GM12878 (cell line): ENCODE measurements around the gene SNAP47. TPM values are rescaled to one million over a fixed set of nuclear protein-coding genes. Genes with fewer than 3 reads are reported as not detected.

Source experiments
- ATAC-seq: fragments of 200-7000 bp; cut with Tn5 transposase; 3 replicates; pipeline ENCODE4 v1.9.1; 2020; ENCODE audit warnings: mild to moderate bottlenecking, moderate library complexity
- BruUV-seq: library from RNA; stranded (reverse); fragments of 400-500 nt; replicated peaks from 2 replicates; lab custom pipeline; 2021; lab: Mats Ljungman, UMichigan
- CTCF ChIA-PET: fragments of 300-600 bp; sonication (Branson Sonifier 250); formaldehyde crosslinking; extraction: SDS; loops from one replicate; lab custom pipeline; 2021; ENCODE audit warnings: inconsistent platforms; lab: Yijun Ruan, JAX
- POLR2A ChIA-PET: fragments of 350-600 bp; formaldehyde crosslinking; extraction: SDS; loops from one replicate; lab custom pipeline; 2021; ENCODE audit warnings: inconsistent platforms; lab: Charles Lee
- RAD21 ChIA-PET: fragments of 300-600 bp; sonication (Branson Sonifier 250); formaldehyde crosslinking; loops from one replicate; lab custom pipeline; 2023; ENCODE audit warnings: antibody characterized with exemption; ENCODE audit not compliant: unreplicated experiment; lab: Charles Lee
- SMC1A ChIA-PET: fragments of 300-600 bp; sonication (Branson Sonifier 250); formaldehyde crosslinking; loops from one replicate; lab custom pipeline; 2023; ENCODE audit not compliant: unreplicated experiment, uncharacterized antibody; lab: Charles Lee
- DNase-seq: peaks from one replicate; pipeline ENCODE4 v3.0.0-alpha.2; 2011; ENCODE audit warnings: low read depth, low spot score
- FAIRE-seq: peaks from 3 replicates; lab custom pipeline; 2011; peaks lifted over from hg19 to GRCh38; lab: Jason Lieb, UNC
- H2AFZ ChIP-seq: 2 replicates; pipeline ENCODE4 v1.6.0; 2011; ENCODE audit warnings: low read depth, low read length, control low read depth; ENCODE audit not compliant: control insufficient read depth
- H3K27ac ChIP-seq: 2 replicates; pipeline ENCODE4 v1.5.1; 2011; ENCODE audit warnings: control low read depth; ENCODE audit not compliant: control insufficient read depth, insufficient read depth
- H3K27me3 ChIP-seq, 2 experiments: replicated peaks in 1 of 2; 2 replicates each; pipeline versions ENCODE4 v1.6.0 to v1.6.1; 2011; ENCODE audit warnings: low read length in 1 of 2; ENCODE audit not compliant: control insufficient read depth in 2 of 2, insufficient read depth in 2 of 2
- H3K36me3 ChIP-seq, 2 experiments: 2 replicates each; pipeline ENCODE4 v1.5.1; 2011; ENCODE audit warnings: low read length in 1 of 2; ENCODE audit not compliant: control insufficient read depth in 2 of 2, insufficient read depth in 2 of 2
- H3K4me1 ChIP-seq: 2 replicates; pipeline ENCODE4 v1.6.1; 2011; ENCODE audit warnings: mild to moderate bottlenecking, low read length, moderate library complexity, mixed read lengths; ENCODE audit not compliant: control insufficient read depth, insufficient read depth
- H3K4me2 ChIP-seq: 2 replicates; pipeline ENCODE4 v1.6.0; 2011; ENCODE audit warnings: control low read depth; ENCODE audit not compliant: control insufficient read depth, insufficient read depth
- H3K4me3 ChIP-seq: fragments of 200-600 bp; sonication (generic); 2 replicates; pipeline ENCODE4 v1.5.1; 2016
- H3K79me2 ChIP-seq: 2 replicates; pipeline ENCODE4 v1.6.0; 2011; ENCODE audit warnings: low read length; ENCODE audit not compliant: control insufficient read depth, insufficient read depth
- H3K9ac ChIP-seq: 2 replicates; pipeline ENCODE4 v1.8.0; 2011; ENCODE audit warnings: low read length, control low read depth, mixed read lengths; ENCODE audit not compliant: control insufficient read depth, insufficient read depth
- H3K9me3 ChIP-seq: replicated peaks from 3 replicates; pipeline ENCODE4 v1.5.1; 2011; ENCODE audit warnings: mild to moderate bottlenecking, low read length; ENCODE audit not compliant: control insufficient read depth, insufficient read depth
- H4K20me1 ChIP-seq: 2 replicates; pipeline ENCODE4 v1.6.0; 2011; ENCODE audit not compliant: control insufficient read depth, insufficient read depth
- POLR2AphosphoS5 ChIP-seq: IDR thresholded peaks from 2 replicates; pipeline ENCODE4 v1.6.1; 2011; ENCODE audit warnings: mild to moderate bottlenecking, low read length, inconsistent platforms
- SMAD5 ChIP-seq: IDR thresholded peaks from 2 replicates; pipeline ENCODE4 v1.6.1; 2016; ENCODE audit warnings: antibody characterized with exemption, low read depth
- ZNF207 ChIP-seq: fragments of 450-650 bp; IDR thresholded peaks from 2 replicates; pipeline ENCODE4 v1.6.1; 2014; ENCODE audit warnings: antibody characterized with exemption, mild to moderate bottlenecking, borderline replicate concordance
- ZNF24 ChIP-seq: fragments of 450-650 bp; IDR thresholded peaks from 2 replicates; pipeline ENCODE4 v1.6.1; 2017; ENCODE audit warnings: antibody characterized with exemption, mild to moderate bottlenecking
- ZSCAN29 ChIP-seq: fragments of 450-650 bp; IDR thresholded peaks from 2 replicates; pipeline ENCODE4 v1.6.1; 2017; ENCODE audit warnings: mild to moderate bottlenecking, moderate library complexity
- WGBS: methylation state at CpG from one replicate; pipeline ENCODE4 v1.1.6; 2016; ENCODE audit warnings: low lambda C conversion rate; ENCODE audit not compliant: insufficient replicate concordance, insufficient coverage; ENCODE audit errors: missing lambda C conversion rate; 5-methylcytosine and 5-hydroxymethylcytosine counted together
- in situ Hi-C: fragments of 300-500 bp; cut with MboI; formaldehyde crosslinking; loops from 9 replicates; pipeline ENCODE4 v1.14.3; 2018; ENCODE audit warnings: mixed read lengths
- intact Hi-C: fragments of 100-400 bp; cut with micrococcal nuclease; formaldehyde crosslinking; loops from one replicate; pipeline ENCODE4 v1.14.2; 2022; ENCODE audit not compliant: unreplicated experiment
- polyA plus RNA-seq, 11 experiments: library from polyadenylated mRNA; depleted of rRNA in 4 of 11; unstranded in 6 of 11; stranded (reverse) in 5 of 11; fragments of >200 nt; fragmentation: Nextera tagmentation in 4 of 11; fragmentation: Illumina TruSeq in 1 of 11; extraction: Ambion mirVana in 4 of 11; extraction: Trizol in 1 of 11; gene quantifications; 1 replicate in 1 of 11; 2 replicates in 10 of 11; pipeline versions ENCODE4 v1.2.1 to v1.2.3, GENCODE V29; 2011 to 2016; ENCODE audit warnings: inconsistent platforms in 2 of 11, missing spikeins in 2 of 11, low read depth in 1 of 11
- total RNA-seq, 4 experiments: library from RNA; depleted of rRNA in 3 of 4; stranded (reverse); fragments of >200 nt in 3 of 4; fragmentation: Illumina TruSeq in 1 of 4; extraction: Trizol in 1 of 4; gene quantifications; 2 replicates each; pipeline versions ENCODE4 v1.2.1 to v1.2.3, GENCODE V29; 2013 to 2021
- TF ChIP-seq, protein P1 (sequence below): fragments of 450-650 bp; IDR thresholded peaks from 2 replicates; pipeline ENCODE4 v1.6.1; 2018; ENCODE audit warnings: borderline replicate concordance, mild to moderate bottlenecking; ENCODE audit not compliant: partially characterized antibody
- TF ChIP-seq, protein P2 (sequence below): IDR thresholded peaks from 2 replicates; pipeline ENCODE4 v1.6.1; 2012; ENCODE audit warnings: low read length, inconsistent platforms
- TF ChIP-seq, protein P3 (sequence below): IDR thresholded peaks from 2 replicates; pipeline ENCODE4 v1.6.1; 2012; ENCODE audit warnings: low read depth, low read length, improper control_type of control experiment
- TF ChIP-seq, protein P4 (sequence below): fragments of 450-650 bp; IDR thresholded peaks from 2 replicates; pipeline ENCODE4 v1.6.1; 2017; ENCODE audit warnings: mild to moderate bottlenecking, moderate library complexity
- TF ChIP-seq, protein P5 (sequence below): fragments of 450-650 bp; IDR thresholded peaks from 2 replicates; pipeline ENCODE4 v1.6.1; 2018; ENCODE audit warnings: mild to moderate bottlenecking, low read depth, moderate library complexity; ENCODE audit not compliant: partially characterized antibody

Gene SNAP47
- total and polyA plus RNA-seq, 10 of the 15 experiments (the other 5 are each of a cell fraction or from before 2014, with no cell fraction given): 1.3 to 39.6 (median 25.2) TPM

DNA sequence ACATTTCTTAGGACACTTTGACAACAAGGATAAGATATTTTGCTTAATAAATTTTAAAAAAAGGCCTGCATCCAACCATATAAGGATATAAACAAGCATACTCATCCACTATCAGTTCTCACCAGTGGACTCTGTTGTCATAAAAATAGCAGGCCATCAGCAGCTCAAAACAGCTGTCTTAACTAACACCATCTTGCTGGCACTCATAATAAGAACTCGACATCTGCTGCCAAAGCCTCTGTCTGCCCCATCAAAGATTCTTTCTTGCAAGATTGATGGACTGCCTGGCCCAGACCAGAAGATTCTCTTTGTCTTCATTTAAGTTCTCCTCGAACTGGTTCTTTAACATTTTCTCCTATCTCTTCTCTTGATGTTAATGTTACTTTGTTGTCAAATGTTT is 10.2 kb upstream of the SNAP47 start (continued):
- TF ChIP-seq, protein P1, sequence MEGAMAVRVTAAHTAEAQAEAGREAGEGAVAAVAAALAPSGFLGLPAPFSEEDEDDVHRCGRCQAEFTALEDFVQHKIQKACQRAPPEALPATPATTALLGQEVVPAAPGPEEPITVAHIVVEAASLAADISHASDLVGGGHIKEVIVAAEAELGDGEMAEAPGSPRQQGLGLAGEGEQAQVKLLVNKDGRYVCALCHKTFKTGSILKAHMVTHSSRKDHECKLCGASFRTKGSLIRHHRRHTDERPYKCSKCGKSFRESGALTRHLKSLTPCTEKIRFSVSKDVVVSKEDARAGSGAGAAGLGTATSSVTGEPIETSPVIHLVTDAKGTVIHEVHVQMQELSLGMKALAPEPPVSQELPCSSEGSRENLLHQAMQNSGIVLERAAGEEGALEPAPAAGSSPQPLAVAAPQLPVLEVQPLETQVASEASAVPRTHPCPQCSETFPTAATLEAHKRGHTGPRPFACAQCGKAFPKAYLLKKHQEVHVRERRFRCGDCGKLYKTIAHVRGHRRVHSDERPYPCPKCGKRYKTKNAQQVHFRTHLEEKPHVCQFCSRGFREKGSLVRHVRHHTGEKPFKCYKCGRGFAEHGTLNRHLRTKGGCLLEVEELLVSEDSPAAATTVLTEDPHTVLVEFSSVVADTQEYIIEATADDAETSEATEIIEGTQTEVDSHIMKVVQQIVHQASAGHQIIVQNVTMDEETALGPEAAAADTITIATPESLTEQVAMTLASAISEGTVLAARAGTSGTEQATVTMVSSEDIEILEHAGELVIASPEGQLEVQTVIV: no peak
- TF ChIP-seq, protein P2, sequence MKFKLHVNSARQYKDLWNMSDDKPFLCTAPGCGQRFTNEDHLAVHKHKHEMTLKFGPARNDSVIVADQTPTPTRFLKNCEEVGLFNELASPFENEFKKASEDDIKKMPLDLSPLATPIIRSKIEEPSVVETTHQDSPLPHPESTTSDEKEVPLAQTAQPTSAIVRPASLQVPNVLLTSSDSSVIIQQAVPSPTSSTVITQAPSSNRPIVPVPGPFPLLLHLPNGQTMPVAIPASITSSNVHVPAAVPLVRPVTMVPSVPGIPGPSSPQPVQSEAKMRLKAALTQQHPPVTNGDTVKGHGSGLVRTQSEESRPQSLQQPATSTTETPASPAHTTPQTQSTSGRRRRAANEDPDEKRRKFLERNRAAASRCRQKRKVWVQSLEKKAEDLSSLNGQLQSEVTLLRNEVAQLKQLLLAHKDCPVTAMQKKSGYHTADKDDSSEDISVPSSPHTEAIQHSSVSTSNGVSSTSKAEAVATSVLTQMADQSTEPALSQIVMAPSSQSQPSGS: no peak
- TF ChIP-seq, all 136 proteins: peak for 0

DNA sequence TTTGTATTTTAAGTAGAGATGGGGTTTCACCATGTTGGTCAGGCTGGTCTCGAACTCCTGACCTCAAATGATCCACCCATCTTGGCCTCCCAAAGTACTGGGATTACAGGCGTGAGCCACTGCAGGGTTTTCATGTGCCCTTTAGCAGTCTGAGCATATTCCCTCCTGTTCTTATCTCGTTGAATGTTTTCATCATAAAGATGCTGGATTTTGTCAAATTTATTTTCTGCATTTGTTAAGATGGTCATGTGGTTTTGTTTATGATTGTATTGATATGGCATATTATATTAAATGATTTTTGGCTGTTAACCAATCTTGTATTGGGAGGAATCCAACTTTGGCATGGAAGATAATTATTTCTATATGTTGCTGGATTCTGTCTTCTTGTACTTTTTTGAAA is 8.9 kb upstream of the SNAP47 start:
- ChIA-PET SMC1A (no interaction called here), CTCF (no interaction called here), RAD21 (no interaction called here), POLR2A (no interaction called here)
- TF ChIP-seq ZSCAN29: no peak
- TF ChIP-seq, protein P3, sequence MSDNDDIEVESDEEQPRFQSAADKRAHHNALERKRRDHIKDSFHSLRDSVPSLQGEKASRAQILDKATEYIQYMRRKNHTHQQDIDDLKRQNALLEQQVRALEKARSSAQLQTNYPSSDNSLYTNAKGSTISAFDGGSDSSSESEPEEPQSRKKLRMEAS: no peak
- no peak for TF ChIP-seq ZNF24
- no peak for TF ChIP-seq SMAD5
- TF ChIP-seq, protein P4, sequence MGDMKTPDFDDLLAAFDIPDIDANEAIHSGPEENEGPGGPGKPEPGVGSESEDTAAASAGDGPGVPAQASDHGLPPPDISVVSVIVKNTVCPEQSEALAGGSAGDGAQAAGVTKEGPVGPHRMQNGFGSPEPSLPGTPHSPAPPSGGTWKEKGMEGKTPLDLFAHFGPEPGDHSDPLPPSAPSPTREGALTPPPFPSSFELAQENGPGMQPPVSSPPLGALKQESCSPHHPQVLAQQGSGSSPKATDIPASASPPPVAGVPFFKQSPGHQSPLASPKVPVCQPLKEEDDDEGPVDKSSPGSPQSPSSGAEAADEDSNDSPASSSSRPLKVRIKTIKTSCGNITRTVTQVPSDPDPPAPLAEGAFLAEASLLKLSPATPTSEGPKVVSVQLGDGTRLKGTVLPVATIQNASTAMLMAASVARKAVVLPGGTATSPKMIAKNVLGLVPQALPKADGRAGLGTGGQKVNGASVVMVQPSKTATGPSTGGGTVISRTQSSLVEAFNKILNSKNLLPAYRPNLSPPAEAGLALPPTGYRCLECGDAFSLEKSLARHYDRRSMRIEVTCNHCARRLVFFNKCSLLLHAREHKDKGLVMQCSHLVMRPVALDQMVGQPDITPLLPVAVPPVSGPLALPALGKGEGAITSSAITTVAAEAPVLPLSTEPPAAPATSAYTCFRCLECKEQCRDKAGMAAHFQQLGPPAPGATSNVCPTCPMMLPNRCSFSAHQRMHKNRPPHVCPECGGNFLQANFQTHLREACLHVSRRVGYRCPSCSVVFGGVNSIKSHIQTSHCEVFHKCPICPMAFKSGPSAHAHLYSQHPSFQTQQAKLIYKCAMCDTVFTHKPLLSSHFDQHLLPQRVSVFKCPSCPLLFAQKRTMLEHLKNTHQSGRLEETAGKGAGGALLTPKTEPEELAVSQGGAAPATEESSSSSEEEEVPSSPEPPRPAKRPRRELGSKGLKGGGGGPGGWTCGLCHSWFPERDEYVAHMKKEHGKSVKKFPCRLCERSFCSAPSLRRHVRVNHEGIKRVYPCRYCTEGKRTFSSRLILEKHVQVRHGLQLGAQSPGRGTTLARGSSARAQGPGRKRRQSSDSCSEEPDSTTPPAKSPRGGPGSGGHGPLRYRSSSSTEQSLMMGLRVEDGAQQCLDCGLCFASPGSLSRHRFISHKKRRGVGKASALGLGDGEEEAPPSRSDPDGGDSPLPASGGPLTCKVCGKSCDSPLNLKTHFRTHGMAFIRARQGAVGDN: no peak
- TF ChIP-seq POLR2AphosphoS5: no peak
- TF ChIP-seq, protein P5, sequence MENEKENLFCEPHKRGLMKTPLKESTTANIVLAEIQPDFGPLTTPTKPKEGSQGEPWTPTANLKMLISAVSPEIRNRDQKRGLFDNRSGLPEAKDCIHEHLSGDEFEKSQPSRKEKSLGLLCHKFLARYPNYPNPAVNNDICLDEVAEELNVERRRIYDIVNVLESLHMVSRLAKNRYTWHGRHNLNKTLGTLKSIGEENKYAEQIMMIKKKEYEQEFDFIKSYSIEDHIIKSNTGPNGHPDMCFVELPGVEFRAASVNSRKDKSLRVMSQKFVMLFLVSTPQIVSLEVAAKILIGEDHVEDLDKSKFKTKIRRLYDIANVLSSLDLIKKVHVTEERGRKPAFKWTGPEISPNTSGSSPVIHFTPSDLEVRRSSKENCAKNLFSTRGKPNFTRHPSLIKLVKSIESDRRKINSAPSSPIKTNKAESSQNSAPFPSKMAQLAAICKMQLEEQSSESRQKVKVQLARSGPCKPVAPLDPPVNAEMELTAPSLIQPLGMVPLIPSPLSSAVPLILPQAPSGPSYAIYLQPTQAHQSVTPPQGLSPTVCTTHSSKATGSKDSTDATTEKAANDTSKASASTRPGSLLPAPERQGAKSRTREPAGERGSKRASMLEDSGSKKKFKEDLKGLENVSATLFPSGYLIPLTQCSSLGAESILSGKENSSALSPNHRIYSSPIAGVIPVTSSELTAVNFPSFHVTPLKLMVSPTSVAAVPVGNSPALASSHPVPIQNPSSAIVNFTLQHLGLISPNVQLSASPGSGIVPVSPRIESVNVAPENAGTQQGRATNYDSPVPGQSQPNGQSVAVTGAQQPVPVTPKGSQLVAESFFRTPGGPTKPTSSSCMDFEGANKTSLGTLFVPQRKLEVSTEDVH: no peak
- no peak for TF ChIP-seq ZNF207
- no peak overlapping the region for H3K4me3 ChIP-seq
- H3K4me2 ChIP-seq: no peak overlapping the region
- in situ Hi-C loops (no loop called here), intact Hi-C loops (loop anchor here (5.0 to 10.0 kb wide), 2 partner anchors 164 to 242 kb away; partner anchors contain the start of gene ZNF678)
- peaks cover 5% of the 10 kb centered on the region; the same call in 2 of the 3 replicates for H3K9me3 ChIP-seq
- no peak for DNase-seq
- no peaks in the 10 kb centered on the region; a peak in 1 of 4 replicates for H3K36me3 ChIP-seq
- H4K20me1 ChIP-seq: no peaks in the 10 kb centered on the region
- FAIRE-seq: no peak
- H3K27ac ChIP-seq: no peak overlapping the region
- no peaks in the 10 kb centered on the region for H3K27me3 ChIP-seq
- H3K4me1 ChIP-seq: peaks cover 14% of the 10 kb centered on the region
- WGBS: 67% methylated on average over 3 of the region's 3 CpGs
- no peak for ATAC-seq
- H2AFZ ChIP-seq: no peak overlapping the region
- no peak overlapping the region for H3K9ac ChIP-seq
- no peaks in the 10 kb centered on the region for H3K79me2 ChIP-seq
- BruUV-seq: no TSS peak
